Measurements from ENCODE around the gene RRP1B.

RRP1B gene

DNA sequence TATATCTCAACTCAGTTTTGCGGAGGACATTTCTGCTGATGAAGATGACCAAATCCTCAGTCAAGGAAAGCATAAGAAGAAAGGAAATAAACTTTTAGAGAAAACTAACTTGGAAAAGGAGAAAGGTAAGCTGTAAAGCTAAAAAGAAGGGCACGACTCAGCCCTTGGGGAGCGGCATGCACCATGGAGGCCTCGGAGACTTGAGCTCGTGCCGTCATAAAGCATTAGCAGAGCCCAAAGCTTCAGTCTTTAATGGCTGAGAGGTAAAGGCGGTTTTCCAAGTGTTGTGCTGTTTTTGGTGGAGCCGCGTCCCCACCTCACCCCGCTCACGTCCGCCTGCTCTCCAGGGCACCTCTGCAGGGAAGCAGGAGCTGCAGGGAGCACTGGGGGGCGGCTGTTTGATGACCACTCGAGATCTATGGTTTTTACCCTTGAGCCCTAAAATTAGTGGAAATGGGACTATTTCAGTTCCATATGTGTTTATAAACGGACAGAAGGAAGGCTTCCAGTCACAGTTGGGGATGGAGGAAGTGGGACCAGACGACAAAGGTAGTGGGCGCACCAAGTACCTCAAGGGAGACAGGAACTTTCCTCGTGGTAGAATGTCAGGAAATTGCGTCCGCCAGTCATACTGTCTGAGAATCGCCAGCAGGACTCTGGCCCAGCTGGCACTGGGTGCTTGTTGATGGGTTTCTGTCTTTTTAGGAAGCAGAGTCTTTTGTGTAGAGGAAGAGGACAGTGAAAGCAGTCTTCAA is 27.6 kb downstream of the RRP1B start:
- TF ChIP-seq, protein P1, sequence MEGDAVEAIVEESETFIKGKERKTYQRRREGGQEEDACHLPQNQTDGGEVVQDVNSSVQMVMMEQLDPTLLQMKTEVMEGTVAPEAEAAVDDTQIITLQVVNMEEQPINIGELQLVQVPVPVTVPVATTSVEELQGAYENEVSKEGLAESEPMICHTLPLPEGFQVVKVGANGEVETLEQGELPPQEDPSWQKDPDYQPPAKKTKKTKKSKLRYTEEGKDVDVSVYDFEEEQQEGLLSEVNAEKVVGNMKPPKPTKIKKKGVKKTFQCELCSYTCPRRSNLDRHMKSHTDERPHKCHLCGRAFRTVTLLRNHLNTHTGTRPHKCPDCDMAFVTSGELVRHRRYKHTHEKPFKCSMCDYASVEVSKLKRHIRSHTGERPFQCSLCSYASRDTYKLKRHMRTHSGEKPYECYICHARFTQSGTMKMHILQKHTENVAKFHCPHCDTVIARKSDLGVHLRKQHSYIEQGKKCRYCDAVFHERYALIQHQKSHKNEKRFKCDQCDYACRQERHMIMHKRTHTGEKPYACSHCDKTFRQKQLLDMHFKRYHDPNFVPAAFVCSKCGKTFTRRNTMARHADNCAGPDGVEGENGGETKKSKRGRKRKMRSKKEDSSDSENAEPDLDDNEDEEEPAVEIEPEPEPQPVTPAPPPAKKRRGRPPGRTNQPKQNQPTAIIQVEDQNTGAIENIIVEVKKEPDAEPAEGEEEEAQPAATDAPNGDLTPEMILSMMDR (conservative IDR thresholded peaks at IDR 0.05; ENCODE audit: low read depth, low read length), result no peak
- no peak overlapping the region for H3K4me3 ChIP-seq (ENCODE audit: low read depth, low read length)
- no peak for DNase-seq (ENCODE audit: low read depth)

DNA sequence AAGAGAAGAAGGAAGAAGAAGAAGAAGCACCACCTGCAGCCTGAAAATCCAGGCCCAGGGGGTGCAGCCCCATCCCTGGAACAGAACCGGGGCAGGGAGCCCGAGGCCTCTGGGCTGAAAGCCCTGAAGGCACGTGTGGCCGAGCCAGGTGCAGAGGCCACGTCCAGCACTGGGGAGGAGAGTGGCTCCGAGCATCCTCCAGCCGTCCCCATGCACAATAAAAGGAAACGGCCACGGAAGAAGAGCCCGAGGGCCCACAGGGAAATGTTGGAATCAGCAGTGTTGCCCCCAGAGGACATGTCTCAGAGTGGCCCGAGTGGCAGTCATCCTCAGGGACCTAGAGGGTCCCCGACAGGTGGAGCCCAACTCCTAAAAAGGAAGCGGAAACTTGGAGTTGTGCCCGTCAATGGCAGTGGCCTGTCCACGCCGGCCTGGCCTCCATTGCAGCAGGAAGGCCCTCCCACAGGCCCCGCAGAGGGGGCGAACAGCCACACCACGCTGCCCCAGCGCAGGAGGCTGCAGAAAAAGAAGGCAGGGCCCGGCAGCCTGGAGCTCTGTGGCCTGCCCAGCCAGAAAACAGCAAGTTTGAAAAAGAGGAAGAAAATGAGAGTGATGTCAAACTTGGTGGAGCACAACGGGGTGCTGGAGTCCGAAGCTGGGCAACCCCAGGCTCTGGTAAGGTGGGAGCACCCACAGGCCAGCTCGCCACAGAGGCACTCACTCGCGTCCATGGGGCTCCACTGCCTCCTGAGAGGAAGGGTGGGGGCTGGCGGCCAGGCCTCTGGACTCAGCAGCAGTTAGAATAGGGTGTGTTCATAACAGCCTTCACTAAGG is 28.4 kb downstream of the RRP1B start:
- no peak for DNase-seq (ENCODE audit: low read depth)
- TF ChIP-seq, protein P1 (conservative IDR thresholded peaks at IDR 0.05; ENCODE audit: low read depth, low read length), result no peak
- no peak overlapping the region for H3K4me3 ChIP-seq (ENCODE audit: low read depth, low read length)

DNA sequence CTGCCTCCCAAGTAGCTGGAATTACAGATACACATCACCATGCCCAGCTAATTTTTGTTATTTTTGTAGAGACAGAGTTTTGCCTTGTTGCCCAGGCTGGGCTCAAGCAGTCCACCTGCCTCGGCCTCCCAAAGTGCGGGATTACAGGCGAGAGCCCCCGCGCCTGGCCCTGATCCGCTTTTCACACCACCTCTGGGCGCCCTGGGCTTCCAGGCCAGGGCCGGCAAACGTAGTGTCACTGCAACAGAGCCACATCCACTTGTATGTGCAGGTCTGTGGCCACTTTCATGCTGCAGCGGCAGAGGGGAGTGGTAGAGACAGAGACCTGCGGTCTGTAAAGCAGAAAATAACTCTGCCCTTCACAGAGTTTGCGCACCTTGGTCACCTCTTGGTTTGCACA is 29.5 kb downstream of the RRP1B start:
- TF ChIP-seq, protein P1 (conservative IDR thresholded peaks at IDR 0.05; ENCODE audit: low read depth, low read length), result no peak
- no peak overlapping the region for H3K4me3 ChIP-seq (ENCODE audit: low read depth, low read length)
- DNase-seq (ENCODE audit: low read depth), result no peak

DNA sequence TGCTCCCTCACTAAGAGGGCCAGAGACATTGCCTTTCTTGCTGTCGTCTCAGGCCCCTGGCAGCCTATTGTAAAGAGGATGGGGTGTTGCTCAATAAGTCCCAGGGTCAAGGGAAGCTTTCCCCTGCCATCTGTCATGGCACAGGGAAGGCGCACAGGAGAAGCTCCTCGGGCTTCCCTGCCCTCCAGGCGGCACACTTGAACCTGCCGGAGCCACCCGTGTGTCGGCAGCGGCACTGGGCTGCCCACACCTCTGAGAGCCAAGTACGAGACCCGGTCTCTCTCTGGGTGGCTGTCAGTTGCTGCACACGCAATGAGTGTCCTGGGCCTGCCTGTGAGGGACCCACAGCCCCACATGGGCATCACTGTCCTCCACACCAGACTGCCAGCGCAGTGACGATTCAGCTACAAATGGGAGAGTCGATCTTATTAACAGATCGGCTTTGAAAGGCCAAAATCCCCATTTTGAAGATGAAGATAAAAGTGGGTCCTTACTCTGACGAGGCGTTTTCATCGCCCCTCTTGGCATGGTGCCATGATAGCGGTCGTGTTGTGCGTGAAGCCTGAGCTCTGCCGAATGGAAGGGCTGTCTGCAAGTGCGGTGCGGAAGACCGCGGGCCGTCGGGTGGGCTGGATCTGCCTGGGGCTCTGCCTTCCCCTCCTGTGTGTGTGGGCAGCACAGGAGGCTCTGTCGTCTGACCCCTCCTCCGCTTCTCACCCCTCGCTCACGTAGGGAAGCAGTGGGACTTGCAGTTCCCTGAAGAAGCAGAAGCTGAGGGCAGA is 30.4 kb downstream of the RRP1B start:
- TF ChIP-seq, protein P1 (conservative IDR thresholded peaks at IDR 0.05; ENCODE audit: low read depth, low read length), result no peak
- DNase-seq (ENCODE audit: low read depth), result no peak

DNA sequence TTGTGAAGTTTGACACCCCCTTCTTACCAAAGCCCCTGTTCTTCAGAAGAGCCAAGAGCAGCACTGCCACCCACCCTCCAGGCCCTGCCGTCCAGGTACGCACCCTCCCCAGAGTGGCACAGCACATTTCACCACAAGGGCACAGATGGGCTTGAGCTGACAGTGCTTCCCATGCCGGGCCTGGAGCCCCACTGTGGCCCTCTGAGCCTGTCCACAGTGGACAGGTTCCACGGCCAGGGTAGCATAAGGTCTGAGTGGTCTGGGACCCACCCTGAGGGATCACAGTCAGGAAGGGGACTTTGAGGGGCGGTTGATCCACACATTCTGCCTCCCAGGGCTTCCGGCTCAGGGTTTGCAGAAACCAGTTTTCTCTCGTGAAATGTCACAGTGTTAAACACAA is 31.0 kb downstream of the RRP1B start:
- no peak overlapping the region for H3K4me3 ChIP-seq (ENCODE audit: low read depth, low read length)
- DNase-seq (ENCODE audit: low read depth), result no peak
- TF ChIP-seq, protein P1 (conservative IDR thresholded peaks at IDR 0.05; ENCODE audit: low read depth, low read length), result no peak

More for the DNA sequence above, 30.4 kb downstream of the RRP1B start:
- no peak overlapping the region for H3K4me3 ChIP-seq (ENCODE audit: low read depth, low read length)

DNA sequence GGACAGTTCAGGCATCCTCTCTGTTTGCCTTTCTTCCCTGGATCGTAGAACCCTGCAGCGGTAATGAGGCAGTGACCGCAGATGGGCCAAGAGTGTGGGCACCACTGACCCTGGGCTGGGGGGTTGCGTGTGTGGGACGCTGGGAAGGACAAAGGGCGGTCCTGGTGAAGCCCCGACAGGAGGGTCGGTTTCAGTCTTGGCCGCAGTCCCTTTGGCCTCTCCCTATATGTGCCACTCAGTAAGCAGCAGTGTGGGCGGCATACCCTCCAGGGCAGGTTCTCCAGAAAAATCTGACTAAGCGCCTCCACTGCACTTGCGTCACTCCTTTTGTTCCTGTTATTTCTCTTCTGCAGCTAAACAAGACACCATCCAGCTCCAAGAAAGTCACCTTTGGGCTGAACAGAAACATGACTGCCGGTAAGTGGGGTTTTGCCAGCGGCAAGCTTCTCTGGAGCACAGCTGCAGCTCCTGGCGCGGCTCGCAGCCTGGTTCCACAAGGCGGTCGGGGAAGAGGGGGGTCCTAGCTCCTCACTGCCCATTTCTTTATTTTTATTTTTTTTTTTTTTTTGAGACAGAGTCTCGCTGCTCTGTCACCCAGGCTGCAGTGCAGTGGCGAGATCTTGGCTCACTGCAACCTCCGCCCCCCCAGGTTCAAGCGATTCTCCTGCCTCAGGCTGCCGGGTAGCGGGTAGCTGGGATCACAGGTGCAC is 31.9 kb downstream of the RRP1B start:
- TF ChIP-seq, protein P1 (conservative IDR thresholded peaks at IDR 0.05; ENCODE audit: low read depth, low read length), result no peak
- no peak overlapping the region for H3K4me3 ChIP-seq (ENCODE audit: low read depth, low read length)
- DNase-seq (ENCODE audit: low read depth), result no peak

Data from choroid plexus epithelial cell (primary cell).